Colonic mucosa (tissue), 4 donors: ENCODE results near the gene TSC1. TPM values are rescaled to one million over a fixed set of nuclear protein-coding genes. Genes with fewer than 3 reads are reported as not detected.

Experiments
- DNase-seq: peaks from one replicate; pipeline ENCODE4 v3.0.0-alpha.2; 2020
- H3K27ac ChIP-seq: fragments of 200-600 bp; one replicate; pipeline ENCODE4 v1.8.0; 2021
- H3K27me3 ChIP-seq: fragments of 200-600 bp; one replicate; pipeline ENCODE4 v1.8.0; 2021
- H3K36me3 ChIP-seq: fragments of 200-600 bp; one replicate; pipeline ENCODE4 v1.8.0; 2021
- H3K4me1 ChIP-seq: fragments of 200-600 bp; one replicate; pipeline ENCODE4 v1.8.0; 2021; ENCODE audit warnings: mild to moderate bottlenecking
- H3K4me3 ChIP-seq: fragments of 200-600 bp; one replicate; pipeline ENCODE4 v1.8.0; 2021
- H3K9ac ChIP-seq, 2 donors: one replicate each; pipeline ENCODE4 v1.7.0; 2013; ENCODE audit warnings: control low read depth in 2 of 2, low read depth in 2 of 2, low read length in 2 of 2
- H3K9me3 ChIP-seq: fragments of 200-600 bp; one replicate; pipeline ENCODE4 v1.8.0; 2021
- CTCF ChIP-seq: fragments of 200-600 bp; IDR thresholded peaks from one replicate; pipeline ENCODE4 v1.8.0; 2022; ENCODE audit warnings: antibody characterized with exemption, mild to moderate bottlenecking
- intact Hi-C: fragments of 100-400 bp; cut with DNase I; formaldehyde crosslinking; loops from one replicate; pipeline ENCODE4 v1.14.1; 2022
- total RNA-seq, 2 donors: library from RNA; stranded (reverse); fragmentation: NEBNext Ultra II Directional in 1 of 2; extraction: Animal tissue kit (Norgen Biotek cat#: 25700) in 1 of 2; gene quantifications; one replicate each; pipeline ENCODE4 v1.2.1, GENCODE V29; 2021
- donor health status: healthy.
- donor health status: DM: no; HTN: no; CAD: no.
- donor health status: DM: no; HTN: no; CAD: no.

The TSC1 gene
- total RNA-seq, 2 donors from 2014 or later: 29.4 to 46.6 TPM

GRCh38 chr9:132948482-132949050 lies 4.2 kb upstream of the TSC1 start:
- Histone ChIP-seq H3K27me3 (no peaks in the 10 kb centered on the region), H3K4me1 (peaks cover under 1% of the 10 kb centered on the region), H3K36me3 (no peaks in the 10 kb centered on the region), H3K9ac (no peak overlapping the region), H3K9me3 (no peaks in the 10 kb centered on the region), H3K4me3 (no peak overlapping the region), H3K27ac (no peak overlapping the region)
- intact Hi-C loops: no loop called here
- TF ChIP-seq CTCF: no peak
- no peak for DNase-seq

GRCh38 chr9:132947756-132948155 lies 3.3 kb upstream of the TSC1 start:
- no peak overlapping the region for H3K27ac ChIP-seq
- H3K4me3 ChIP-seq: no peak overlapping the region
- peaks cover 9% of the 10 kb centered on the region for H3K4me1 ChIP-seq
- no peak for TF ChIP-seq CTCF
- no peaks in the 10 kb centered on the region for H3K36me3 ChIP-seq
- intact Hi-C loops: no loop called here
- DNase-seq: no peak
- H3K9me3 ChIP-seq: no peaks in the 10 kb centered on the region
- H3K9ac ChIP-seq: no peak overlapping the region
- H3K27me3 ChIP-seq: no peaks in the 10 kb centered on the region

- Histone ChIP-seq H3K9me3 (no peaks in the 10 kb centered on the region), H3K27me3 (no peaks in the 10 kb centered on the region), H3K27ac (no peak overlapping the region), H3K4me1 (peaks cover 15% of the 10 kb centered on the region), H3K4me3 (no peak overlapping the region), H3K9ac (no peak overlapping the region), H3K36me3 (no peaks in the 10 kb centered on the region)
- intact Hi-C loops: no loop called here
- TF ChIP-seq CTCF: no peak
- no peak for DNase-seq
These were observed 2.3 kb upstream of the TSC1 start for GRCh38 chr9:132946631-132947295.

- no peak for TF ChIP-seq CTCF
- no peak overlapping the region for H3K27ac ChIP-seq
- H3K36me3 ChIP-seq: no peaks in the 10 kb centered on the region
- intact Hi-C loops: no loop called here
- peaks cover 15% of the 10 kb centered on the region for H3K4me1 ChIP-seq
- no peak for DNase-seq
- no peak overlapping the region for H3K4me3 ChIP-seq
- H3K9ac ChIP-seq: no peak overlapping the region
- no peaks in the 10 kb centered on the region for H3K27me3 ChIP-seq
- H3K9me3 ChIP-seq: no peaks in the 10 kb centered on the region
These were observed 1.8 kb upstream of the TSC1 start for GRCh38 chr9:132946211-132946610.

- Histone ChIP-seq H3K36me3 (no peaks in the 10 kb centered on the region), H3K27me3 (no peaks in the 10 kb centered on the region), H3K27ac (peak overlapping the region; percentile 89), H3K4me1 (peaks cover 15% of the 10 kb centered on the region), H3K9ac (peak overlapping the region; percentile 67 to 89), H3K9me3 (no peaks in the 10 kb centered on the region), H3K4me3 (peak overlapping the region; percentile 99)
- intact Hi-C loops: no loop called here
- no peak for DNase-seq
- no peak for TF ChIP-seq CTCF
These were observed 1.0 kb upstream of the TSC1 start for GRCh38 chr9:132945186-132946130.
